ENCODE data around the gene IDH3B. TPM values are rescaled to one million over a fixed set of nuclear protein-coding genes. Genes with fewer than 3 reads are reported as not detected.

IDH3B gene
- polyA plus RNA-seq, 2 donors, result 58.8 to 89.2 TPM

DNA sequence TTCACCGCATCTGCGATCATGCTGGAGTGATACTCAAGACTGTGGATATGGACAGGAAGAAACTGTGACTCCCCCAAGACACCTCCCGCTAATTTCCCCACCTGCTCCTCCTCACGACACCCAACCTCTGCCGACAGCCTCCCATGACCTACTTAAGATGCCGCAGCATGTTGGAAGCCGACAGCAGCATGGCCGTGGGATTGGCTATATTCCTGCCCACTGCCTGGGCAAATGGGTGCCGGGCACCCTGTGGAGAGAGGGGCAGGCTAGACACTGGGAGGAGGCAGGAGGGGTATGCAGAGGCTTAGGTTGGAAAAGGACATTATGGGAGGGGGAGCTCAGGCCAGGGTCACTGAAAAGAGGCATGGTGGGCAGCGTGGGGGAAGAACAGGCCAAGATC is 4.5 kb downstream of the IDH3B start:
- H3K27me3 ChIP-seq (ENCODE audit: control insufficient read depth in 1 of 2, insufficient read depth in 2 of 2, low read length in 2 of 2), result no peaks in the 10 kb centered on the region
- no peak overlapping the region for H3K27ac ChIP-seq (ENCODE audit: low read depth in 2 of 2, low read length in 1 of 2)
- H3K36me3 ChIP-seq (ENCODE audit: control insufficient read depth in 2 of 2, insufficient read depth in 2 of 2, low read length in 1 of 2), result peaks cover 39 to 55% of the 10 kb centered on the region in 2 donors
- H3K9me3 ChIP-seq (ENCODE audit: control insufficient read depth in 2 of 2, insufficient read depth in 1 of 2, low read depth in 1 of 2, low read length in 1 of 2), result no peaks in the 10 kb centered on the region
- 86 to 88% methylated on average over 10 of the region's 10 CpGs for WGBS, 2 donors
- H3K4me3 ChIP-seq (ENCODE audit: low read depth in 1 of 2, low read length in 2 of 2), result no peak overlapping the region
- H3K4me1 ChIP-seq (ENCODE audit: control insufficient read depth in 2 of 2, insufficient read depth in 2 of 2, low read length in 1 of 2), result peaks cover under 1 to 6% of the 10 kb centered on the region in 2 donors

DNA sequence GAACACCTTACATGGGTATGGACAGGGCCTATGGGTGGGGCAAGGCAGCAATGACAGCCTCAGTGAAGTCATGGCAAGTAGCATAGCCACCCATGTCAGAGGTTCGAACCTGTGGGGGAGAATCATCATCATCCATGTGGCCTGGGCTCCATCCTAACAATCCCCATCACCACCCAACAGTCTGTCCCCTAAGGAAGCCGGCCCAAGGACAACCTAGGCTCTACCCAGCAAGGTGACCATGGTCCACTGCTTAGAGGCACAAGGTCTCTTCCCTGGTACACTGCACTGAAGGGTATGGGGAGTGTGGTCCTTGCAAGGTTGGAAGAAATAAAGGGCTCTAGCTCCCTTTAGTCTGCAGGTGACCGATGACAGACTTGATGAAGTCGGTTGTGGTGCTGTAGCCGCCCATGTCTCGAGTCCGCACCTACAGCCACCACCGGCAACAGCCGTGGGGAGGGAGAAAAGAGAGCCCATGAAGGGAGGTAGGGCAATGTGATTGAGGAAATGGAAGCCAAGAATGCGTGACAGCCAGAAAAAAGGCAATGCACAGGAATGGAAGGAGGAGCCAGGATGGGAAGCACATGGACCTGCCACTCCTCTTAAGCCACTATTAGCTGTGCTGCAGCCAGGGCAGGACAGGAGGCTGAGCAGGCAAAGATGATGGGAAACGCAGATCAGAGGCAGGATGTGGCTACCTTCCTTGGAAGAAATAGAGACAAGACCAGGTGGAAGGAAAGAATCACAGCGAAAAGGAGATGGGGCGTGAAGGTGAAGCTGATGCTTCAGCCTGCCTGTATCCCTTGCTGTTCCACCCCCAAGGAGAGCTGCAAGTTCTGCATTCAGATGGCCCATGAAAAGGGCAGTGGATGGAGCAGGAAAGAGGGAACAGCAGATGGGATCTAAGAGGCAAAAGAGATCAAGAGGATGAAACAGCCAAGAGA is 5.3 kb downstream of the IDH3B start:
- H3K27me3 ChIP-seq (ENCODE audit: control insufficient read depth in 1 of 2, insufficient read depth in 2 of 2, low read length in 2 of 2), result no peaks in the 10 kb centered on the region
- H3K27ac ChIP-seq (ENCODE audit: low read depth in 2 of 2, low read length in 1 of 2), result no peak overlapping the region
- H3K9me3 ChIP-seq (ENCODE audit: control insufficient read depth in 2 of 2, insufficient read depth in 1 of 2, low read depth in 1 of 2, low read length in 1 of 2), result no peaks in the 10 kb centered on the region
- peaks cover 2 to 11% of the 10 kb centered on the region in 2 donors for H3K4me1 ChIP-seq (ENCODE audit: control insufficient read depth in 2 of 2, insufficient read depth in 2 of 2, low read length in 1 of 2)
- peaks cover 43 to 61% of the 10 kb centered on the region in 2 donors for H3K36me3 ChIP-seq (ENCODE audit: control insufficient read depth in 2 of 2, insufficient read depth in 2 of 2, low read length in 1 of 2)
- H3K4me3 ChIP-seq (ENCODE audit: low read depth in 1 of 2, low read length in 2 of 2), result no peak overlapping the region
- 71 to 73% methylated on average over 13 of the region's 13 CpGs for WGBS, 2 donors

DNA sequence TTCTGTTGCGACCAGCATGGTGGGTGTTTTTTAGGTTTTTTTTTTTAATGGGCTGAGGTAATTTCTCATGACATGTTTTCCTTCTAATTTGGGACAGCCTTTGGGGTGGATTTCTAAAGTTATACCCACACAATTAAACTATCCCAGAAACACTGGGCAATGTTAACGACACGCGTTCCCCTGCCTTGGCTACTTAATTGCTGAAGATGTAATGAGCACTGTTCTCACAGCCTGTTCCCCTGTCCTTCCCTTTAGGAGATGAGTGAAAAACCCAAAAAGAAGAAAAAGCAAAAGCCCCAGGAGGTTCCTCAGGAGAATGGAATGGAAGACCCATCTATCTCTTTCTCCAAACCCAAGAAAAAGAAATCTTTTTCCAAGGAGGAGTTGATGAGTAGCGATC is 6.3 kb downstream of the IDH3B start:
- 77 to 90% methylated on average over 5 of the region's 5 CpGs for WGBS, 2 donors
- Histone ChIP-seq H3K9me3 (ENCODE audit: control insufficient read depth in 2 of 2, insufficient read depth in 1 of 2, low read depth in 1 of 2, low read length in 1 of 2) (no peaks in the 10 kb centered on the region), H3K27ac (ENCODE audit: low read depth in 2 of 2, low read length in 1 of 2) (no peak overlapping the region), H3K27me3 (ENCODE audit: control insufficient read depth in 1 of 2, insufficient read depth in 2 of 2, low read length in 2 of 2) (no peaks in the 10 kb centered on the region), H3K4me1 (ENCODE audit: control insufficient read depth in 2 of 2, insufficient read depth in 2 of 2, low read length in 1 of 2) (peaks cover 2 to 6% of the 10 kb centered on the region in 2 donors), H3K4me3 (ENCODE audit: low read depth in 1 of 2, low read length in 2 of 2) (no peak overlapping the region), H3K36me3 (ENCODE audit: control insufficient read depth in 2 of 2, insufficient read depth in 2 of 2, low read length in 1 of 2) (peaks cover 43 to 63% of the 10 kb centered on the region in 2 donors)

DNA sequence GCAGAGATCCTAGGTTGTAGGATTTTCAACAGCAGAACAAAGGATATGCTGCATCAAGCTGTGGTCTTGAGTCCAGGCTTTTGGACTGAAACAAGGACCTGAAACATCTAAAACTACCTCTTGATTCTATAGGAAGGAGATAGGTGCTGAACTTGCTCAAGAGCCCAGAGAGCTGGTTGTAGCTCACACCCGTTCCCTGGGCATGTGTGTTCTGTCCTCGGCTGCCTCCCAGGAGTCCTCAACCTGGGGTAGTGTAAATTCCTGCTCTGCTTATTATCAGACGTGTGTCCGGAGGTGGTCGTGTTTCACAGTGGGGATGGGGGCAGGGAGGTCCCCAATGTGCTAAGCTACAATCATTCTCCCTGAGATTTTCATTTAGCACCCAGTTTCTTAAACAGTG is 6.8 kb downstream of the IDH3B start:
- Histone ChIP-seq H3K27me3 (ENCODE audit: control insufficient read depth in 1 of 2, insufficient read depth in 2 of 2, low read length in 2 of 2) (no peaks in the 10 kb centered on the region), H3K9me3 (ENCODE audit: control insufficient read depth in 2 of 2, insufficient read depth in 1 of 2, low read depth in 1 of 2, low read length in 1 of 2) (no peaks in the 10 kb centered on the region), H3K4me3 (ENCODE audit: low read depth in 1 of 2, low read length in 2 of 2) (no peak overlapping the region), H3K4me1 (ENCODE audit: control insufficient read depth in 2 of 2, insufficient read depth in 2 of 2, low read length in 1 of 2) (peaks cover 2 to 6% of the 10 kb centered on the region in 2 donors), H3K36me3 (ENCODE audit: control insufficient read depth in 2 of 2, insufficient read depth in 2 of 2, low read length in 1 of 2) (peaks cover 43 to 63% of the 10 kb centered on the region in 2 donors), H3K27ac (ENCODE audit: low read depth in 2 of 2, low read length in 1 of 2) (no peak overlapping the region)
- WGBS, 2 donors, result 73 to 74% methylated on average over 5 of the region's 5 CpGs

DNA sequence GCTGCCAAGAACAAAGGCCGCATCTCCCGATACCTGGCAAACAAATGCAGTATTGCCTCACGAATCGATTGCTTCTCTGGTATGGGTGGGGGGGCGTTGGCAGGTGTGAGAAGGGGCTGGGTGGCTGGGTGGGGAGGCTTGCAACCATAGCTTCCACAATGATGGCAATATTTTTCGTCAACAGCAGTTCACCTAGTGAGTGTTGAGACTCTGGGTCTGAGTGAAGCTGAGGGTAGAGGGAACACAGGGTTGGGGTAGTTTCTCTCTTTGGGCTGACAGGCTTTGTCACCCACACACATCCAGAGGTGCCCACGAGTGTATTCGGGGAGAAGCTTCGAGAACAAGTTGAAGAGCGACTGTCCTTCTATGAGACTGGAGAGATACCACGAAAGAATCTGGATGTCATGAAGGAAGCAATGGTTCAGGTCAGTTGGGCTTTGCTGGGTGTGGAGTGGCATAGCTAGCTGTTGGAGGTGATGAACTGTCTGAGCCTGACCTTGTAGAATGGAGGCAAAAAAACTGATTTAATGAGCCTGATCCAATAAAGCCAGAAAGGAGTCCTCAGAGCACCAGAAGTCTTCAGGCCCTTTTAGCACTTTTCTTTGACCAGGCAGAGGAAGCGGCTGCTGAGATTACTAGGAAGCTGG is 7.4 kb downstream of the IDH3B start:
- no peaks in the 10 kb centered on the region for H3K27me3 ChIP-seq (ENCODE audit: control insufficient read depth in 1 of 2, insufficient read depth in 2 of 2, low read length in 2 of 2)
- 84 to 86% methylated on average over 12 of the region's 12 CpGs for WGBS, 2 donors
- H3K36me3 ChIP-seq (ENCODE audit: control insufficient read depth in 2 of 2, insufficient read depth in 2 of 2, low read length in 1 of 2), result peaks cover 43 to 63% of the 10 kb centered on the region in 2 donors
- H3K27ac ChIP-seq (ENCODE audit: low read depth in 2 of 2, low read length in 1 of 2), result no peak overlapping the region
- peaks cover 2 to 6% of the 10 kb centered on the region in 2 donors for H3K4me1 ChIP-seq (ENCODE audit: control insufficient read depth in 2 of 2, insufficient read depth in 2 of 2, low read length in 1 of 2)
- H3K9me3 ChIP-seq (ENCODE audit: control insufficient read depth in 2 of 2, insufficient read depth in 1 of 2, low read depth in 1 of 2, low read length in 1 of 2), result no peaks in the 10 kb centered on the region
- no peak overlapping the region for H3K4me3 ChIP-seq (ENCODE audit: low read depth in 1 of 2, low read length in 2 of 2)

DNA sequence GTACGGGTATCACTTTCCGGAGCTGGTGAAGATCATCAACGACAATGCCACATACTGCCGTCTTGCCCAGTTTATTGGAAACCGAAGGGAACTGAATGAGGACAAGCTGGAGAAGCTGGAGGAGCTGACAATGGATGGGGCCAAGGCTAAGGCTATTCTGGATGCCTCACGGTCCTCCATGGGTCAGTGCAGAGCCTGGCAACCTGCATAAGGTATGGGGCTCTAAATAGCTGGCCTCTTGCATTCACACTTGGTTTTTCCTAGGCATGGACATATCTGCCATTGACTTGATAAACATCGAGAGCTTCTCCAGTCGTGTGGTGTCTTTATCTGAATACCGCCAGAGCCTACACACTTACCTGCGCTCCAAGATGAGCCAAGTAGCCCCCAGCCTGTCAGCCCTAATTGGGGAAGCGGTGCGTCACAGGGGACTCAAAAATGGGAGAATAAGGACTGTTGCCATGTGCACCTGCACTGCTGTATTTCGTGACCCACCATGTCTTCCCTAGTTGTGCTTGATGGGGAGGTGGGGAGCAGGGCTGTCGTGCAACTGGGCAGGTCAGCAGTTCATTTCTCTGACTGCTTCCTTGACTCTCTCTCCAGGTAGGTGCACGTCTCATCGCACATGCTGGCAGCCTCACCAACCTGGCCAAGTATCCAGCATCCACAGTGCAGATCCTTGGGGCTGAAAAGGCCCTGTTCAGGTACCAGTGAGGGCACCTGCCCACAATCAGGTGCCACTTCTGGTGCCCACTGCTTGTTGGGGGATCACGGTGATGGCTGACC is 8.5 kb downstream of the IDH3B start:
- no peak overlapping the region for H3K4me3 ChIP-seq (ENCODE audit: low read depth in 1 of 2, low read length in 2 of 2)
- peaks cover 38 to 59% of the 10 kb centered on the region in 2 donors for H3K36me3 ChIP-seq (ENCODE audit: control insufficient read depth in 2 of 2, insufficient read depth in 2 of 2, low read length in 1 of 2)
- peaks cover 2 to 6% of the 10 kb centered on the region in 2 donors for H3K4me1 ChIP-seq (ENCODE audit: control insufficient read depth in 2 of 2, insufficient read depth in 2 of 2, low read length in 1 of 2)
- no peak overlapping the region for H3K27ac ChIP-seq (ENCODE audit: low read depth in 2 of 2, low read length in 1 of 2)
- H3K27me3 ChIP-seq (ENCODE audit: control insufficient read depth in 1 of 2, insufficient read depth in 2 of 2, low read length in 2 of 2), result no peaks in the 10 kb centered on the region
- WGBS, 2 donors, result 90 to 91% methylated on average over 17 of the region's 17 CpGs
- H3K9me3 ChIP-seq (ENCODE audit: control insufficient read depth in 2 of 2, insufficient read depth in 1 of 2, low read depth in 1 of 2, low read length in 1 of 2), result no peaks in the 10 kb centered on the region

DNA sequence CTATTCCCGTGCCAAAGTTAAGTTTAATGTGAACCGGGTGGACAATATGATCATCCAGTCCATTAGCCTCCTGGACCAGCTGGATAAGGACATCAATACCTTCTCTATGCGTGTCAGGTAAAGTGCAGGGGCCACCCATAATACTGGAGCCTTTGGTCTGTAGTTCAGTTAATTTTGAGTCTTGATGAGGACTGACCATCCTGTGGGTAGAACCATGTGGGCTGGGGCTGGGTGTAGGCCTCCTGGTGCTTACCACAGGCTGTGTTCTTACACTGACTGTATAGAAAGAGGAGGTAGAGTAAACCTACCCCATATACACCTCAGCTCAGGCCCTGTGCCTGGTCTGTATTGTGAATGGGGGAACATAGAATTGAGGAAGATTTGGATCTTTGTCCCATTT is 9.2 kb downstream of the IDH3B start:
- H3K4me3 ChIP-seq (ENCODE audit: low read depth in 1 of 2, low read length in 2 of 2), result peak overlapping the region in 1 of 2 donors; percentile 70
- WGBS, 2 donors, result 82% methylated on average over 3 of the region's 3 CpGs
- peaks cover 35 to 52% of the 10 kb centered on the region in 2 donors for H3K36me3 ChIP-seq (ENCODE audit: control insufficient read depth in 2 of 2, insufficient read depth in 2 of 2, low read length in 1 of 2)

DNA sequence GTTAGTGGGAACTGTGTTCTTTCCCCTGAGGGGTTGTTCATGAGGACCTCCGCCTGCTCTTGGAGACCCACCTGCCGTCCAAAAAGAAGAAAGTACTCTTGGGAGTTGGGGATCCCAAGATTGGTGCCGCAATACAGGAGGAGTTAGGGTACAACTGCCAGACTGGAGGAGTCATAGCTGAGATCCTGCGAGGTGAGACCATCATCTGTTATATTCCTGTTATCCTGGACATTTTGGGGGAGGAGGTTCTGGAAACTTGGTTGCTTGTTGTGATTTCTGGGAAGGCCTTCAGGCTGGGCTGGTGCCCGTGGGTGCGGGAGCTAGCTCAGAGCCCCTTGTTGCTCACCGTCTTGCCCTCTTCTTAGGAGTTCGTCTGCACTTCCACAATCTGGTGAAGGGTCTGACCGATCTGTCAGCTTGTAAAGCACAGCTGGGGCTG is 9.6 kb downstream of the IDH3B start:
- 73 to 75% methylated on average over 9 of the region's 9 CpGs for WGBS, 2 donors
- H3K4me3 ChIP-seq (ENCODE audit: low read depth in 1 of 2, low read length in 2 of 2), result peak overlapping the region in 1 of 2 donors; percentile 70

More for the DNA sequence above, 9.2 kb downstream of the IDH3B start:
- peaks cover 2 to 6% of the 10 kb centered on the region in 2 donors for H3K4me1 ChIP-seq (ENCODE audit: control insufficient read depth in 2 of 2, insufficient read depth in 2 of 2, low read length in 1 of 2)
- H3K9me3 ChIP-seq (ENCODE audit: control insufficient read depth in 2 of 2, insufficient read depth in 1 of 2, low read depth in 1 of 2, low read length in 1 of 2), result no peaks in the 10 kb centered on the region
- no peak overlapping the region for H3K27ac ChIP-seq (ENCODE audit: low read depth in 2 of 2, low read length in 1 of 2)
- H3K27me3 ChIP-seq (ENCODE audit: control insufficient read depth in 1 of 2, insufficient read depth in 2 of 2, low read length in 2 of 2), result no peaks in the 10 kb centered on the region

More for the DNA sequence above, 9.6 kb downstream of the IDH3B start:
- no peaks in the 10 kb centered on the region for H3K27me3 ChIP-seq (ENCODE audit: control insufficient read depth in 1 of 2, insufficient read depth in 2 of 2, low read length in 2 of 2)
- no peak overlapping the region for H3K27ac ChIP-seq (ENCODE audit: low read depth in 2 of 2, low read length in 1 of 2)
- H3K4me1 ChIP-seq (ENCODE audit: control insufficient read depth in 2 of 2, insufficient read depth in 2 of 2, low read length in 1 of 2), result peaks cover 2 to 6% of the 10 kb centered on the region in 2 donors
- no peaks in the 10 kb centered on the region for H3K9me3 ChIP-seq (ENCODE audit: control insufficient read depth in 2 of 2, insufficient read depth in 1 of 2, low read depth in 1 of 2, low read length in 1 of 2)
- H3K36me3 ChIP-seq (ENCODE audit: control insufficient read depth in 2 of 2, insufficient read depth in 2 of 2, low read length in 1 of 2), result peaks cover 35 to 48% of the 10 kb centered on the region in 2 donors
